Measurements from ENCODE around the gene GALNT14.

GRCh38 chr2:31110431-31110830 is 27.8 kb downstream of the GALNT14 start:
- no peak for TF ChIP-seq CTCF (IDR thresholded peaks at IDR 0.05)
- no peak for TF ChIP-seq NR2C2 (CRISPR knock-in tag; IDR thresholded peaks at IDR 0.05)
